NCI-H2171 (cell line): Measurements from ENCODE around the gene WDR38.
"Not testable (repeated sequence)": the region's sequence is repeated elsewhere in the genome, so short reads cannot be mapped to it uniquely, and the experiment has no call there.

Source experiments
- DNase-seq: peaks from one replicate; lab custom pipeline; 2025; lab: John Stamatoyannopoulos, UW

WDR38 gene

GRCh38 chr9:124834591-124834990 is 18.7 kb upstream of the WDR38 start:
- DNase-seq, result no peak

- DNase-seq, result peak; percentile 91
These were observed 18.2 kb upstream of the WDR38 start for GRCh38 chr9:124835026-124835557.

DNA sequence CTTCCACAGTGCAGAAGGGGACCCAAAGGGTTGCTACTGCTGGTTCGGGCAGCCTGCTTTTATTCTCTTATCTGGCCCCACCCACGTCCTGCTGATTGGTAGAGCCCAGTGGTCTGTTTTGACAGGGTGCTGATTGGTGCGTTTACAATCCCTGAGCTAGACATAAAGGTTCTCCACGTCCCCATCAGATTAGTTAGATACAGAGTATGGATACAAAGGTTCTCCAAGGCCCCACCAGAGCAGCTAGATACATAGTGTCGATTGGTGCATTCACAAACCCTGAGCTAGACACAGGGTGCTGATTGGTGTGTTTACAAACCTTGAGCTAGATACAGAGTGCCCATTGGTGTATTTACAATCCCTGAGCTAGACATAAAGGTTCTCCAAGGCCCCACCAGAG is 15.1 kb upstream of the WDR38 start:
- not testable (repeated sequence) for DNase-seq

- not testable (repeated sequence) for DNase-seq
These were observed 14.5 kb upstream of the WDR38 start for GRCh38 chr9:124838567-124839275.

- no peak for DNase-seq
These were observed 13.5 kb upstream of the WDR38 start for GRCh38 chr9:124839612-124840299.

DNA sequence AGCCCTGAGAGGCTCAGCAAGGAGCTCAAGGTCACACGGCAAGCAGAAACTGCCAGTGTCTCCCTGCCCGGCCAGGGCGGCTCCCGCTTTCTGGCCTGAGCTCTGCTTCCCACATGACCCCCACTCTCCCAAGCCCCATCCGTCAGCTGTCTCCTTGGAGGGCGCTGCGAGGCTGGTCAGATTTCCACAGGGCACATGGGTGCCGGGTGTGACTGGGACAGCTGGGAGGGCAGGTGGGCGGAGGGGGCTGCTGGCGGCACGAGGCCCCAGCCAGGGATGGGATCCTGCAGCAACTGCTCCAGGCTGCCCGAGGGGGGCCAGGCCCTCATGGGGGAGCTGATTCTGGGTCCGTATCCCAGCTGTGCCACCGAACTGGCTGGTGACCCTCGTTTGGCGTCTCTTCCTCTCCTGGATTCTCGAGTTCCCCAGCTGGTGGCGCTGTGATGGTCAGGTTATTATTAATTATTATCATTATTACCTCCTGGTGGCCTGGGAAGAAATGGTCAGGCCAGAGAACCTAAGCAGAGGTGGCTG is 12.9 kb upstream of the WDR38 start:
- DNase-seq, result no peak

- no peak for DNase-seq
These were observed 12.0 kb upstream of the WDR38 start for GRCh38 chr9:124841075-124841821.

- no peak for DNase-seq
These were observed 9.7 kb upstream of the WDR38 start for GRCh38 chr9:124843456-124844034.

DNA sequence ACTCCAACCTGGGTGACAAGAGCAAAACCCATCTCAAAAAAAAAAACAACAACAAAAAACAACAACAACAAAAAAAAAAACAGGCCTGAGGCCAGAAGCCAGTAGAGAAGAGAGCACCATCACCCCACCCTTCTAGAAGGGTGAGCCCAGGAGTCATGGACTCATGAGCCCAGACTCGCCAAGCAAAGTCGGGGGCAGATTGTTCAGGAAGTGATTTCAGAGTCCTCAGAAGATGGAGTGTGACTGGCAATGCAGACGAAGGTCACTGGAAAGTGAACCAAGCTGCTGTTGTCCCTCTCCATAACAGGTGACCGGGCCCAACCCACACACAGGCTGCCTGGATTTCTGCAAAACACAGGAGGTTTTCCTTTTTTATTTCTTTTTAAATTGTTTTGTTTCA is 9.0 kb upstream of the WDR38 start:
- no peak for DNase-seq

- DNase-seq, result not testable (repeated sequence)
These were observed 6.8 kb upstream of the WDR38 start for GRCh38 chr9:124846467-124846866.

DNA sequence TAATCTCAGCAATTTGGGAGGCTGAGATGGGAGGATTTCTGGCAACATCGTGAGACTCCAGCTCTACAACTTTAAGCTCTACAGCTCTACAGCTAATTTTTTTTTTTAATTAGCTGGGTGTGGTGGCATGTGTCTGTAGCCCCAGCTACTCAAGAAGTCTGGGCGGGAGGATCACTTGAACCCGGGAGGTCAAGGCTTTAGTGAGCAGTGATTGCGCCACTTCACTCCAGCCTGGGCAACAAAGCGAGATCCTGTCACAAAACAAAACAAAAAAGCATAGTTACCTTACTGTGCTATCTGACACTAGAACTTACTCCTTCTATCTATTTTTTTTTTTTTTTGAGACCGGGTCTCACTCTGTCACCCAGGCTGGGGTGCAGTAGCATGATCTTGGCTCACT is 6.3 kb upstream of the WDR38 start:
- DNase-seq, result no peak

DNA sequence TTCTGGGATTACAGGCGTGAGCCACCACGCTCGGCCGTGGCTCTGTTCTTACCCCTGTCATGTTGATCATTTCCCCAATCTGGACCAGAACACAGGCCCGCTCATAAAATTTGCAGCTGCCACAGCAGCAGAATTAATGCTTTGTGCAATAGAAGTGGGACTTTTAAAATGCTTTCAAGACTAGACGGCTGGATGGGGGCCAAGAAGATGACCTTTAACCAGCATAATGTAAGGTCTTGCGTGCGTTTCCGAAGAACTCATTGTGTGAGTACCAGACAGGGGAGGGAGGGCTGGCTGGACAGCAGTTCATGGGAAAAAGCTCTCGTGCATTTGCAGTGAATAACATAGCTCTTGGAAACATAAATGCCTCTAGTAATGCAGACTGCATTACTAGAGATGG is 3.5 kb upstream of the WDR38 start:
- DNase-seq, result no peak

GRCh38 chr9:124852121-124852828 is 985 bp upstream of the WDR38 start:
- DNase-seq, result no peak

GRCh38 chr9:124853605-124854143 is 414 bp downstream of the WDR38 start:
- DNase-seq, result no peak

DNA sequence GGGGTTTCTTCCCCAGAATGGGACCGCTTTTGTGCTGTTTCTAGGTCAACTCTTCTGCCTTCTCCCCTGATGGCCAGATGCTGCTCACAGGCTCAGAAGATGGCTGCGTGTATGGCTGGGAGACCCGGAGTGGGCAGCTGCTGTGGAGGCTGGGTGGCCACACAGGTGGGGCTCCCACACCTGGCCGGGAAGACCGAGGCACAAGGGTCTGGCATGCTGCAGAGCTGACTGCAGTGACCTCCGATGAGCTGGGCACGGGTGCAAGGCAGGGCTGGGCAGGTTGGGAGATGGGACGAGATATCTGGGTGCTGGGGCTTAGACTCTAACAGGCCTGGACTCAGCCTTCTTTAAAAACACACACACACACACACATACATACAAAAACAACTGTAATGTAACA is 901 bp downstream of the WDR38 start:
- DNase-seq, result no peak

GRCh38 chr9:124854822-124855221 is 1.6 kb downstream of the WDR38 start:
- DNase-seq, result no peak

- no peak for DNase-seq
These were observed 2.3 kb downstream of the WDR38 start for GRCh38 chr9:124855566-124855943.

- DNase-seq, result no peak
These were observed 2.9 kb downstream of the WDR38 start for GRCh38 chr9:124855944-124856765.

- no peak for DNase-seq
These were observed 4.4 kb downstream of the WDR38 start for GRCh38 chr9:124857533-124858162.
